ENCODE data around the gene YEATS2. TPM values are rescaled to one million over a fixed set of nuclear protein-coding genes. Genes with fewer than 3 reads are reported as not detected.

Gene YEATS2
- total and polyA plus RNA-seq, 9 donors, result 25.8 to 35.4 (median 30.6) TPM

DNA sequence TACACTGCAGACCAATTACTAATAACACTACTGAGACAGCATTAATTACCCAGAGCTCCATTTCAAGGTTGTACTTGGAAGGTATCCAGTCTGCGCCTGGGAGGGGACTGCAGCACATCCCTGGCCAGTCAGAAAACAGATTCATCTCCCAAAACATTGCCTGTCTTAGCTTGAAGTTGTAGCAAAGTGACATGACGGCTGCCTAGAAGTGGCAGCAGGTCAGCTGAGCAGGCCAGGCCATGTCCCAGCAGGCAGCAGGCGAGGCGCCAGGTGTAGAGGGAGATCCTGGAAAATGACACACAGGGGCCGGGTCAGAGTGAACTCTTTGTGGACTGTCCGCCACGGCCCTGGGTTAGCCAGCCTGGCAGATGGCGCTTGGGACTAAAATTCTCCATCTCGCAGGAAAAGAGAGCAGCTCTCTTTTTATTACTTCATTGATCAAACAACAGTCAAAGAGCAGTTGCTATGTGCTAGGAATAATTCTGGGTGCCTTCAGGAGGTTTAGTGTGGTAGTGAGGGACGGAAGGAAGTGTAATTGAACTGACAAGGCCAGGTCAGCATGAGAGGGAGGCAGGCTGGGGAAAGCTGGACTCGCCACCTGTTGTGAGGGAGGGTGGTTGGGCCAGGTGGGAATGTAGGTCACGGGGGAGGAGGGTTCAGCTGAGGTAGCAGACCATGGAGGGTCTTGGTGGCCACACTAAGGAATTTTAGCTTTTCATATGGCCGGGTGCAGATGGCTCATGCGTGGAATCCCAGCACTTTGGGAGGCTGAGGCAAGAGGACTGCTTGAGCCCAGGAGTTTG is 129.1 kb downstream of the YEATS2 start:
- DNase-seq, result no peak
- peaks cover 24% of the 10 kb centered on the region for H3K36me3 ChIP-seq (ENCODE audit: control insufficient read depth, insufficient read depth, low read length)
- H3K4me1 ChIP-seq (ENCODE audit: control insufficient read depth, insufficient read depth, low read length), result peaks cover 25% of the 10 kb centered on the region
- no peaks in the 10 kb centered on the region for H3K9me3 ChIP-seq (replicated peaks; ENCODE audit: control insufficient read depth, low read depth, low read length)
- no peak overlapping the region for H3K4me3 ChIP-seq (ENCODE audit: low read length)
- H3K27me3 ChIP-seq (ENCODE audit: control insufficient read depth, insufficient read depth, low read length), result peaks cover 4% of the 10 kb centered on the region
- peak overlapping the region; percentile 79 for H3K27ac ChIP-seq (ENCODE audit: low read length)
- 69% methylated on average over 10 of the region's 14 CpGs for WGBS (ENCODE audit: insufficient coverage)

DNA sequence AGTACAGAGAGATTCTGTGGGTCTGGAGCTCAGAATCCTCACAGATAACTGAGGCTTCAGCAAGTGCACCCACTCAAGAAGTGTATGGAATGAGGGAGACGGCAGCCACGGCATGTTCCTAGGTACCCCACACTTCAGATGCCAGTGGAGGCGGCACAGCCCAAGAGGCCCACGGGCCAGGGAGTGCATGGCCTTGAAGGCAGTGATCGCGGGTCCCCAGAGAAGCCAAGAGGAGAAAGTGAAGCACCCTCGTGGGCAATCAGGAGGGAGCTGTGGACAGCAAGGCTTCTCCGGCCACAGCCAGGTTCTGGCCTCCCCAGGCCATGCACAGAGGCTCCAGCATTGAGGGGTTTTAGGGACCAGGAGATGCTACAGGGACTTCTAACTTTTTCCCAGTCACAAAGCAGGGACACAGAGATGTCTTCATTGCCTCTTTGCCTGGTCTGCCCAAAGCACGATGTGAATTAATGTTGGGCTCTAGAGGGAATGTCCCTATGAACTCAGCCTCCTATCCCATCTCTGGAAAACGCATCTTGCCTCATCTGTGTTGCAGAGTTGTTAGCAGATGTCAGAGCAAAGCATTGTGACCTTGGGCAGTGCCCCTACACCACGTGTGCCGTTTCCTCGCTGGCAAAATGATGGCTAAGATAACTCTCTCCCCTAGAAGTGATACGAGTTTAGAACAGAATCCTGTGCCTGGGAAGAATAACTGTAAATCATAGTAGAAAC is 130.4 kb downstream of the YEATS2 start:
- DNase-seq, result no peak
- Histone ChIP-seq H3K4me1 (ENCODE audit: control insufficient read depth, insufficient read depth, low read length) (peaks cover 25% of the 10 kb centered on the region), H3K36me3 (ENCODE audit: control insufficient read depth, insufficient read depth, low read length) (peaks cover 31% of the 10 kb centered on the region), H3K27ac (ENCODE audit: low read length) (no peak overlapping the region), H3K4me3 (ENCODE audit: low read length) (no peak overlapping the region), H3K27me3 (ENCODE audit: control insufficient read depth, insufficient read depth, low read length) (peaks cover 2% of the 10 kb centered on the region), H3K9me3 (replicated peaks; ENCODE audit: control insufficient read depth, low read depth, low read length) (no peaks in the 10 kb centered on the region)
- WGBS (ENCODE audit: insufficient coverage), result 86% methylated on average over 9 of the region's 14 CpGs

DNA sequence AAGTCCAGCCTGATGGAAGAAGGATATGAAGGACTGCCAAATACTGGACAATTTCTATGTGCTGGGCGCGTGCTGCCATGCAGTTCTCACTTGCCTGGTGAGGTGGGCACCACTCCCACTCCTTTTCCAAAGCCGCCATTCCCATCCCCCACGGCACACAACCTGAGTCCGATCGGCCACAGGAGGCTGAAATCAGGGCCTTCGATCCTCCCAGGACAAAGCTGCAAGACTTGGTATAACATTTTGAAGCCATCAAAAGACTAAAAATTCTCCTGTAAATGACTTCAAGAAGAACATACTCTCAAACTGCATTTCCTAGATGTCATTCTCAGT is 130.9 kb downstream of the YEATS2 start:
- Histone ChIP-seq H3K36me3 (ENCODE audit: control insufficient read depth, insufficient read depth, low read length) (peaks cover 36% of the 10 kb centered on the region), H3K9me3 (replicated peaks; ENCODE audit: control insufficient read depth, low read depth, low read length) (no peaks in the 10 kb centered on the region), H3K4me1 (ENCODE audit: control insufficient read depth, insufficient read depth, low read length) (peaks cover 25% of the 10 kb centered on the region), H3K27ac (ENCODE audit: low read length) (no peak overlapping the region), H3K27me3 (ENCODE audit: control insufficient read depth, insufficient read depth, low read length) (peaks cover 2% of the 10 kb centered on the region), H3K4me3 (ENCODE audit: low read length) (no peak overlapping the region)
- WGBS (ENCODE audit: insufficient coverage), result 91% methylated on average over 7 of the region's 7 CpGs
- DNase-seq, result no peak

DNA sequence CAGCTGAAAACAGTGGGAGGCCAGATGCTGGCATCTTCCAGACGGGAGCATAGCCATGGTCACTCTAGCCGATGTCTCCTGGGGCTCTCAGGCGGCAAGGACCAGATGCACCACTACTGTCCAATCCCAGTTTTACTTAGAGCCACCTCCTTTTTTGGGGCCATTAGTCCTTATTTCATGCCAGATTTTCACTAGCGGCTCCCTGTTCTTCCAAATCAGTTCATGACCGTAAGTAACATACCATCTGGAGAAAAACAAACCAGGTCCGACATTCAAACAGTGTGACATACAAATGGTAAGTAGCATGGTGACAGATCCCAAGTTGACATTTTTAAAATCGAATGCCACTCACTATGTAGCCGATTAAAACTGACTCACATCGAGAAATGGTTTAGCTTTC is 131.9 kb downstream of the YEATS2 start:
- WGBS (ENCODE audit: insufficient coverage), result 70% methylated on average over 3 of the region's 9 CpGs
- Histone ChIP-seq H3K27ac (ENCODE audit: low read length) (no peak overlapping the region), H3K27me3 (ENCODE audit: control insufficient read depth, insufficient read depth, low read length) (peaks cover 2% of the 10 kb centered on the region), H3K4me1 (ENCODE audit: control insufficient read depth, insufficient read depth, low read length) (peaks cover 25% of the 10 kb centered on the region), H3K36me3 (ENCODE audit: control insufficient read depth, insufficient read depth, low read length) (peaks cover 38% of the 10 kb centered on the region), H3K4me3 (ENCODE audit: low read length) (no peak overlapping the region), H3K9me3 (replicated peaks; ENCODE audit: control insufficient read depth, low read depth, low read length) (no peaks in the 10 kb centered on the region)
- DNase-seq, result no peak

DNA sequence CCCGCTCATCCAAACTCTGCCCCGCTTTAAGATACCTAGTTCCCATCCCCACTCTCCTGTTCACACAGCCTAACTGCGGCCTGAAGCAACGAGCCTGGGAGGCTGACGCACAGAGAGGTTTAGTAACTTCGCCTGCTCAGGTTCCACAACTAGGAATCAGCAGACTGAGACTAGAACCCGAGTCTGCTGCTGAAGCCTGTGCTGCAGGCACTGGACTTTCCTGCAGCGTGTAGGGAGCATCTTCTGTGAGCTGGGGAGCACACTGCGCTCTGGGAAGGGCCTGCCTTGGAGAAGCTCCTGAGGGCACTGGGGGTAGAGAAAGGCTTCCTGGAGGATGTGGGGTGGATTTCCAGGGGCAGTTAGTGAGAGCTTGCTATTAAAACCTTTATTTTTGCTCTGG is 132.6 kb downstream of the YEATS2 start:
- no peaks in the 10 kb centered on the region for H3K9me3 ChIP-seq (replicated peaks; ENCODE audit: control insufficient read depth, low read depth, low read length)
- 94% methylated on average over 9 of the region's 9 CpGs for WGBS (ENCODE audit: insufficient coverage)
- peaks cover 21% of the 10 kb centered on the region for H3K4me1 ChIP-seq (ENCODE audit: control insufficient read depth, insufficient read depth, low read length)
- no peak for DNase-seq
- peaks cover 38% of the 10 kb centered on the region for H3K36me3 ChIP-seq (ENCODE audit: control insufficient read depth, insufficient read depth, low read length)
- H3K27ac ChIP-seq (ENCODE audit: low read length), result no peak overlapping the region
- no peak overlapping the region for H3K4me3 ChIP-seq (ENCODE audit: low read length)
- H3K27me3 ChIP-seq (ENCODE audit: control insufficient read depth, insufficient read depth, low read length), result no peaks in the 10 kb centered on the region

DNA sequence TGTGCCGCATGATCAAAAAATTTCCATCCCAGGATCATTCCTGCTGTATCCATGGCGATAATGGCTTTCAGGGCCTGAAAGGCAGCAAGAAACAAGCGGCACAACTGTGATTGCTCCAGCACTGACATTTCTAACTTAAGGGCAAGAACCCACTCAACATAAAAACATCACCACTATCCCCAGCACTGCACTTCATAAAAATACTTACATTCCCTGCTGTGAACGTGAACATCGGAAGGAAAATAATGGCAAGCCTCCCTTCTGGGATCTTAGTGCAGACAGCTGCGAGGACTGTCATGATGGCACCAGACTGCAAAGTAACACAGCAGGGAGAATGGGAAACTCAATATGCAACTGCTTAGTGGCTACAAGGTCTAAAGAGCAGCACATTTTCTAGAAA is 135.9 kb downstream of the YEATS2 start:
- WGBS (ENCODE audit: insufficient coverage), result 75% methylated on average over 6 of the region's 6 CpGs
- peaks cover 35% of the 10 kb centered on the region for H3K36me3 ChIP-seq (ENCODE audit: control insufficient read depth, insufficient read depth, low read length)

DNA sequence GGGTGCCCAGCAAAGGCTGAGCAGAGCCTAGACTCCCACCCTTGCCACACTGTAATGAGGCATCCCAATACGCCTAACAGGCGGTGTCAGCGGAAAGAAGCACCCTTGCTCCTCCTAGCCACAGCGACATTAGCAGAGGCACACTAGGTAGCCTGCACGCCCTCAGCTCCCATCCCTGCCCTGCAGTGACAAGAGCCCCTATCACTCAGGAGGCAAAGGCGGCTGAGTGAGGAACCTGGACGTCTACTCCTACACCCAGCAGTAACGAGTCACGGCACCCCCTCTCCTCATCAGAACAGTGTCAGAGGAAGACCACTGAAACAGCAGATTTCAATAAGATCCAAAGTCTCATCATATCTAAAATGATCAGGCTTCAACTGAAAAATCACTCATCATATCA is 139.8 kb downstream of the YEATS2 start:
- H3K36me3 ChIP-seq (ENCODE audit: control insufficient read depth, insufficient read depth, low read length), result peaks cover 42% of the 10 kb centered on the region
- H3K4me1 ChIP-seq (ENCODE audit: control insufficient read depth, insufficient read depth, low read length), result no peaks in the 10 kb centered on the region
- no peak overlapping the region for H3K27ac ChIP-seq (ENCODE audit: low read length)
- H3K9me3 ChIP-seq (replicated peaks; ENCODE audit: control insufficient read depth, low read depth, low read length), result no peaks in the 10 kb centered on the region
- H3K27me3 ChIP-seq (ENCODE audit: control insufficient read depth, insufficient read depth, low read length), result no peaks in the 10 kb centered on the region
- no peak overlapping the region for H3K4me3 ChIP-seq (ENCODE audit: low read length)
- no peak for DNase-seq
- WGBS (ENCODE audit: insufficient coverage), result 95% methylated on average over 8 of the region's 9 CpGs

More for the DNA sequence above, 135.9 kb downstream of the YEATS2 start:
- Histone ChIP-seq H3K27ac (ENCODE audit: low read length) (no peak overlapping the region), H3K4me3 (ENCODE audit: low read length) (no peak overlapping the region), H3K4me1 (ENCODE audit: control insufficient read depth, insufficient read depth, low read length) (no peaks in the 10 kb centered on the region), H3K9me3 (replicated peaks; ENCODE audit: control insufficient read depth, low read depth, low read length) (no peaks in the 10 kb centered on the region), H3K27me3 (ENCODE audit: control insufficient read depth, insufficient read depth, low read length) (no peaks in the 10 kb centered on the region)
- no peak for DNase-seq

DNA sequence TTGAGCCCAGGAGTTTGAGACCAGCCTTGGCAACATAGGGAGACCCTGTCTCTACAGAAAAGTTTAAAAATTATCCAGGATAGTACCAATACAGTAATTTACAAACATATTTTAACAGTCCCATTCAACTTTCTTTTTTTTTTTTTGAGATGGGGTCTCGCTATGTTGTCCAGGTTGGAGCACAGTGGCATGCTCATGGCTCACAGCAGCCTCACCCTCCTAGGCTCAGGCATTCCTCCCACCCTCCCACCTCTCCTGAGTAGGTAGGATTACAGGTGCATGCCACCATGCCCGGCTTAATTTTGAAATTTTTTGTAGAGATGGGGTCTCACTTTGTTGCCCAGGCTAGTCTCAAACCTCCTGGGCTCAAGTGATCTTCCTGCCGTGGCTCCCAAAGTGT is 140.3 kb downstream of the YEATS2 start:
- no peaks in the 10 kb centered on the region for H3K4me1 ChIP-seq (ENCODE audit: control insufficient read depth, insufficient read depth, low read length)
- DNase-seq, result no peak
- 100% methylated on average over 1 of the region's 3 CpGs for WGBS (ENCODE audit: insufficient coverage)
- H3K9me3 ChIP-seq (replicated peaks; ENCODE audit: control insufficient read depth, low read depth, low read length), result no peaks in the 10 kb centered on the region
- H3K27me3 ChIP-seq (ENCODE audit: control insufficient read depth, insufficient read depth, low read length), result no peaks in the 10 kb centered on the region
- H3K4me3 ChIP-seq (ENCODE audit: low read length), result no peak overlapping the region
- peaks cover 39% of the 10 kb centered on the region for H3K36me3 ChIP-seq (ENCODE audit: control insufficient read depth, insufficient read depth, low read length)
- no peak overlapping the region for H3K27ac ChIP-seq (ENCODE audit: low read length)

DNA sequence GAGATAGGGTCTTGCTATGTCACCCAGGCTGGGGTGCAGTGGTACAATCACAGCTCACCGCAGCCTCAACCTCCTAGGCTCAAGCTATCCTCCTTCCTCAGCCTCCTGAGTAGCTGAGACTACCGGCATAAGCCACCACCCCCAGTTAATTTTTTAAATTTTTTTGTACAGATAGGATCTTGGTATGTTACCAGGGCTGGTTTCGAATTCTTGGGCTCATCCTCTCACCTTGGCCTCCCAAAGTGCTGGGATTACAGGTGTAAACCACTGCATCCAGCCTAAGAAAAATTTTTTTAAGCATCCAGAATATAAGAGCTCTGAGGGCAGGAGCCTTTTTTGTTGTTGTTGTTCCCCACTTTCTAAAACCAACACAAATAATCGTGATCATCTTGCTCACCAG is 142.2 kb downstream of the YEATS2 start:
- WGBS (ENCODE audit: insufficient coverage), result no CpG with 5 or more reads among the region's 4 CpGs
- Histone ChIP-seq H3K4me1 (ENCODE audit: control insufficient read depth, insufficient read depth, low read length) (no peaks in the 10 kb centered on the region), H3K9me3 (replicated peaks; ENCODE audit: control insufficient read depth, low read depth, low read length) (no peaks in the 10 kb centered on the region), H3K36me3 (ENCODE audit: control insufficient read depth, insufficient read depth, low read length) (peaks cover 38% of the 10 kb centered on the region), H3K27ac (ENCODE audit: low read length) (no peak overlapping the region), H3K27me3 (ENCODE audit: control insufficient read depth, insufficient read depth, low read length) (no peaks in the 10 kb centered on the region), H3K4me3 (ENCODE audit: low read length) (no peak overlapping the region)
- DNase-seq, result no peak

DNA sequence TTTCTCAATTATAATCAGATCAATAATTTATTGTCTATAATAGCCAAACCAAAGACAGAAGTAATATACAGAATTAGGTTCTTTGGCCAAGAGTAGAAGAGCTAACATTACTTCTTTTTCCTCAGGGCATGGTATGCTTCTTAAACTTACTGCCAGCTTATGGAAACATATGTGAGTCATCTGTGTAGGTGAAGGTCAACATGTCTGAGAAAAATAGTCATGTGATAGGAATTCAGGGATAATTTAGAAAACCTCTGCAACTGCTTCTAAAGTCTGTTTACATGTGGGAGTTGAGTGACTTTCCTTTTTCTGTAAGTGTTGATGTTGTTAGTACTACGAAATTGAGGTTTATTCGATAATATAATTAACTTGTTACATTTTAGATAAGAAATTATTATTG is 147.0 kb downstream of the YEATS2 start:
- H3K36me3 ChIP-seq (ENCODE audit: control insufficient read depth, insufficient read depth, low read length), result peaks cover 42% of the 10 kb centered on the region
- WGBS (ENCODE audit: insufficient coverage), result no CpG with 5 or more reads among the region's 2 CpGs
- peak; percentile 46 for DNase-seq

More for the DNA sequence above, 147.0 kb downstream of the YEATS2 start:
- Histone ChIP-seq H3K4me3 (ENCODE audit: low read length) (no peak overlapping the region), H3K9me3 (replicated peaks; ENCODE audit: control insufficient read depth, low read depth, low read length) (no peaks in the 10 kb centered on the region), H3K27ac (ENCODE audit: low read length) (no peak overlapping the region), H3K27me3 (ENCODE audit: control insufficient read depth, insufficient read depth, low read length) (no peaks in the 10 kb centered on the region), H3K4me1 (ENCODE audit: control insufficient read depth, insufficient read depth, low read length) (no peaks in the 10 kb centered on the region)

Measured in muscle of leg (tissue), 11 donors.